Stimulated activated CD4-positive, alpha-beta T cell treated with anti-CD3 and anti-CD28 coated beads, TNF-alpha, amount 100 ng/mL, for 1 hour (primary cell): Measurements from ENCODE around the gene BGLAP.

ENCODE experiments used
- DNase-seq, 3 donors: peaks; one replicate each; pipeline ENCODE4 v3.0.0-alpha.2; 2020; ENCODE audit warnings: low read depth in 3 of 3, low spot score in 1 of 3

Gene BGLAP

DNA sequence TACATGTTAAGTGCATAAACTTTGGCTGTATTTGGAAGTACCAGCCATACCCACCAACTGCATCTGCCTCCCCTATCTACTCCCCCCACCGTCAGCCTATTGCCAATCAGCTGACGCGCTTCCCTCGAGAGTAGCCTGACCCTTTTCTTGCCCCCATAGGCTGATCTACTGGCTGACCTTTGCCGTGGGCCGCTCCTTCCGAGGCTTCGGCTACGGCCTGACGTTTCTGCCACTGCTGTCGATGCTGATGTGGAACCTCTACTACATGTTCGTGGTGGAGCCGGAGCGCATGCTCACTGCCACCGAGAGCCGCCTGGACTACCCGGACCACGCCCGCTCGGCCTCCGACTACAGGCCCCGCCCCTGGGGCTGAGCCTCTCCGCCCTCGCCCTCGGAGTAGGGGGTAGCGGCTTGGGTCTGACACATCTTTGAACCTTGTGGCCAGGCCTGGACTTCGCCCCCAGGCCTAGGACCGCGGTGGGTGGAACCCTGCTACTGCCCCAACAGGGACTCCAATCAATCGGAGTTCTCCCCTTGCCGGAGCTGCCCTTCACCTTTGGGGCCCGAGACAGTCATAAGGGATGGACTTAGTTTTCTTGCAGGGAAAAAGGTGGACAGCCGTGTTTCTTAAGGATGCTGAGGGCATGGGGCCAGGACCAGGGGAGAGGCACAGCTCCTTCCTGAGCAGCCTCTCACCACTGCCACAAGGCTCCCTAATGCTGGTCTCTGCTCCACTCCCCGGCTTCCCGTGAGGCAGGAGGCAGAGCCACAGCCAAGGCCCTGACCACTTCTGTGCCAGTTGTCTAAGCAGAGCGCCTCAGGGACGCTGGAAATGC, 49.5 kb downstream of the BGLAP start:
- no peak for DNase-seq
